ENCODE results near the gene MSN. TPM values are rescaled to one million over a fixed set of nuclear protein-coding genes. Genes with fewer than 3 reads are reported as not detected.

The MSN gene
- polyA plus RNA-seq, 1 donor from 2014 or later = 498 TPM

DNA sequence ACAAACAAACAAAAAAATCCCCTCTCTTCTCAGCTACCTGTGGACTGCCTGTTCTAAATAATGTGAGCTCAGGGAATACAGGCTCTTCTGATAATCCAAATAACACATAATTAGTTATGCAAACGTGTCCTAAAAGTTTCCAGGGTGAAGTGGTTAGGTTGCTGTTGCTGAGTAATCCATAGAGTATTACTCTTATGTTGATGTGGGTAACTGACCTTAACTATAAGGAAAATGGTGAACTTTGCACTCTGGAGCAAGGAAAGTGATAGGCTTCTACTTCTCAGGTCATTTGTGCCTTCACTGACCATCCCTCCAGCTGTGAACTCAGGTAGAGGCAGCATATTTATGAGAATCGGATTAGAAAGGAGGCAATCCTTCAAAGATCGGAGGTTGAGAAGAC lies 19.9 kb downstream of the MSN start:
- peaks cover 57 to 74% (median 73%) of the 10 kb centered on the region in 3 donors for H3K4me1 Mint-ChIP-seq
- H3K27me3 Mint-ChIP-seq = peaks cover 2% of the 10 kb centered on the region
- H3K27ac Mint-ChIP-seq = peak overlapping the region; percentile 7 to 93 (median 78)
- H3K36me3 Mint-ChIP-seq = peaks cover 12% of the 10 kb centered on the region
- H3K9me3 Mint-ChIP-seq = no peaks in the 10 kb centered on the region
- peak overlapping the region; percentile 42 to 86 (median 61) for H3K4me3 Mint-ChIP-seq

DNA sequence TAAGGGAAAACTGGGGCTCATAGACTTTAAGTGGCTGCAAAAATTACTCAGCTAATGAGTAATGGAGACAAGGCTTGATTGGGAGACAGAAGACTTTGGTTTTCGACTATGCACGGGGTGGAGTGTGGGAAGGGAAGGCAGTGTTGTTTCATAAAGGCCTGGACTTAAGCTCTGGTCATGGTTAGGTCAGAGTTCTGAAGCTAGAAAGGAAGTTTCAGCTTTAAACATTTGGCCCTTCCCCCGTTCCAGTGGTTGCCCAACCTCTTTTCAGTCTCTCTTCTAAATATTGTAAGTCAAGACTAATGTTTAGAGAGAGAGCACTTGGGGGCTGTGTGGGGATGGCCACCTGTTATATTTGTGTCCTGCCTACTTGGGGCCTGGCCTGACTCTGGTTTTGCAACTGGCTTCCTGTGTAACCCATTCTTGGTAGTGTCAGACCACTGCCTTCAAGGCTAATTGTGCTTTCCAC lies 21.0 kb downstream of the MSN start:
- Mint-ChIP-seq H3K9me3 (no peaks in the 10 kb centered on the region), H3K27me3 (peaks cover 2% of the 10 kb centered on the region), H3K36me3 (peaks cover 13% of the 10 kb centered on the region), H3K4me3 (peak overlapping the region; percentile 38 to 89 (median 79)), H3K27ac (peak overlapping the region; percentile 78 to 87 (median 81)), H3K4me1 (peaks cover 62 to 73% (median 67%) of the 10 kb centered on the region in 3 donors)

GRCh38 chrX:65689377-65689776 lies 21.9 kb downstream of the MSN start:
- Mint-ChIP-seq H3K9me3 (no peaks in the 10 kb centered on the region), H3K27ac (peak overlapping the region in 2 of 3 donors; percentile 25 to 81), H3K4me1 (peaks cover 63 to 73% (median 64%) of the 10 kb centered on the region in 3 donors), H3K4me3 (peak overlapping the region; percentile 48 to 89 (median 79)), H3K36me3 (peaks cover 13% of the 10 kb centered on the region), H3K27me3 (peaks cover 2% of the 10 kb centered on the region)

GRCh38 chrX:65690057-65690855 lies 22.8 kb downstream of the MSN start:
- Mint-ChIP-seq H3K36me3 (peaks cover 10% of the 10 kb centered on the region), H3K27me3 (peaks cover 3% of the 10 kb centered on the region), H3K4me3 (peak overlapping the region; percentile 58 to 89 (median 75)), H3K4me1 (peaks cover 66 to 76% (median 67%) of the 10 kb centered on the region in 3 donors), H3K27ac (peak overlapping the region; percentile 81 to 93 (median 88)), H3K9me3 (no peaks in the 10 kb centered on the region)

- peaks cover 60 to 79% (median 71%) of the 10 kb centered on the region in 3 donors for H3K4me1 Mint-ChIP-seq
- peaks cover 8% of the 10 kb centered on the region for H3K36me3 Mint-ChIP-seq
- H3K27ac Mint-ChIP-seq = peak overlapping the region; percentile 89 to 97 (median 96)
- peak overlapping the region; percentile 52 to 84 (median 70) for H3K4me3 Mint-ChIP-seq
- peaks cover 2% of the 10 kb centered on the region for H3K27me3 Mint-ChIP-seq
- H3K9me3 Mint-ChIP-seq = no peaks in the 10 kb centered on the region
These were observed 28.5 kb downstream of the MSN start for GRCh38 chrX:65695849-65696449.

DNA sequence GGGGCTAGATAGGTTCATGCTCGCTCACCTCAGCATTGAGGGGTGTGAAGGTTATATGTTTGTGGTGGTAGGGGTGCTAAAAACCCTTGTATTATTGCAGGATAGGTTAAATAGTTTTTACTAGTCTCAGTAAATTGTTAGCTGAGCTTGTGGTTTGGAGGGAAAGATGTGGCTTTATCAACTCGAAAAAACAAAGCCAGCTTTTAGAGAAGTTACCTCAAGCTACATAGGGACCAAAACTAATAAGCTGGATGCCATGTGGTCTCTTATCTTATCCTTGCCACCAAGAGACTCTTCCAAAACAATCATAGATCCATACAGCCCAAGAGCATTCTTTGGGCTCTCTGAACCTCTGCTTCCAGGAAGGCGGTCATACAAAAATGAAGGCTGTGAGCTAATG lies 29.2 kb downstream of the MSN start:
- peaks cover 11% of the 10 kb centered on the region for H3K36me3 Mint-ChIP-seq
- peaks cover 64 to 83% (median 77%) of the 10 kb centered on the region in 3 donors for H3K4me1 Mint-ChIP-seq
- peak overlapping the region; percentile 52 to 84 (median 70) for H3K4me3 Mint-ChIP-seq
- H3K27me3 Mint-ChIP-seq = peaks cover 2% of the 10 kb centered on the region
- no peaks in the 10 kb centered on the region for H3K9me3 Mint-ChIP-seq
- peak overlapping the region; percentile 89 to 97 (median 96) for H3K27ac Mint-ChIP-seq

GRCh38 chrX:65697211-65697641 lies 29.8 kb downstream of the MSN start:
- peaks cover 62 to 81% (median 75%) of the 10 kb centered on the region in 3 donors for H3K4me1 Mint-ChIP-seq
- H3K9me3 Mint-ChIP-seq = no peaks in the 10 kb centered on the region
- peaks cover 2% of the 10 kb centered on the region for H3K27me3 Mint-ChIP-seq
- peak overlapping the region; percentile 57 to 91 (median 84) for H3K4me3 Mint-ChIP-seq
- H3K36me3 Mint-ChIP-seq = peaks cover 7% of the 10 kb centered on the region
- H3K27ac Mint-ChIP-seq = peak overlapping the region; percentile 89 to 97 (median 96)

- H3K4me3 Mint-ChIP-seq = peak overlapping the region; percentile 70 to 91 (median 84)
- peaks cover 7% of the 10 kb centered on the region for H3K36me3 Mint-ChIP-seq
- peaks cover 2% of the 10 kb centered on the region for H3K27me3 Mint-ChIP-seq
- no peaks in the 10 kb centered on the region for H3K9me3 Mint-ChIP-seq
- H3K27ac Mint-ChIP-seq = peak overlapping the region; percentile 89 to 97 (median 96)
- peaks cover 63 to 84% (median 78%) of the 10 kb centered on the region in 3 donors for H3K4me1 Mint-ChIP-seq
These were observed 30.7 kb downstream of the MSN start for GRCh38 chrX:65697915-65698796.

- Mint-ChIP-seq H3K27me3 (no peaks in the 10 kb centered on the region), H3K36me3 (peaks cover 6% of the 10 kb centered on the region), H3K4me3 (peak overlapping the region in 2 of 4 donors; percentile 50 to 56), H3K9me3 (no peaks in the 10 kb centered on the region), H3K27ac (peak overlapping the region in 2 of 3 donors; percentile 12 to 58), H3K4me1 (peaks cover 61 to 83% (median 76%) of the 10 kb centered on the region in 3 donors)
These were observed 35.5 kb downstream of the MSN start for GRCh38 chrX:65702956-65703355.

DNA sequence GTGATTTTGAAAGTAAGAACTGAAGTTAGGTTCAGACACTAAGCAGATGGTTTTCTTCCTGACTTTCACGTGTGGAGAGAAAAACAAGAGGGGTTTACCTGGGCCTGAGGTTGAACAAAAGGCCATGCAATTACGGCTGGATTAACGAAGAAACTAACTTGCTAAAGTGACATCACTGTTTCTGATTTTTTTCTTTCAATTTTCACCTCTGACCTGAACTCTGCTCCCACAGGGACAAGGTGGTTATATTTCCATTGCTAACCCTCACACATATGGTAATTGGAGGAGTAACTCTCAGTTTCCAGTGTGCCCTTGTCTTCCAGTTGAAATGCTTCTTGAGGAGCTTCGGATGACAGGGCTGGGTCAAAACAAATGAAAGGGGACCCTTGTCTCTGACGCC lies 38.0 kb downstream of the MSN start:
- Mint-ChIP-seq H3K9me3 (no peaks in the 10 kb centered on the region), H3K4me3 (peak overlapping the region in 3 of 4 donors; percentile 31 to 67 (median 49)), H3K4me1 (peaks cover 54 to 69% (median 62%) of the 10 kb centered on the region in 3 donors), H3K27me3 (no peaks in the 10 kb centered on the region), H3K27ac (peak overlapping the region; percentile 64 to 92 (median 82)), H3K36me3 (peaks cover 10% of the 10 kb centered on the region)

GRCh38 chrX:65706041-65706828 lies 38.8 kb downstream of the MSN start:
- Mint-ChIP-seq H3K9me3 (no peaks in the 10 kb centered on the region), H3K36me3 (peaks cover 8% of the 10 kb centered on the region), H3K4me3 (peak overlapping the region; percentile 6 to 70 (median 40)), H3K27me3 (no peaks in the 10 kb centered on the region), H3K27ac (peak overlapping the region; percentile 64 to 92 (median 82)), H3K4me1 (peaks cover 48 to 63% (median 54%) of the 10 kb centered on the region in 3 donors)

DNA sequence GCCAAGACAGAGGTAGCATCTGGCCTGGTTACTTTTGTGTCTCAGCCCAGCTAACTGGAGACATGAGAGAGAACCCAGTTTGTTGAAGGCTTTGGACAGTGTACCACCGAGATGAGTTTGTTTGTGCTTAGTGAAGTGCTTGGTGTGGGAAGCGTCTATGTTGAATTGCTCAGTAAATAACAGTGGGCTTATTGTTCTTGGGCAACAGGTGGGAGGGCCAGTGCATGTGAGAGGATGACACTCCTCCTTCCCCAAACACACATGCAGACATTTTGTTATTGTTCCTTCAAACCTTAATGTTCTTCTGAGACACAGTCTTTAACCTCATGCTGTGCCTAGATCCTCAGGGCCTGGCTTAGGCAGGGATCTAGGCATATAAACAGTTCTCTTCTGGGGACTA lies 39.7 kb downstream of the MSN start:
- peaks cover 46 to 61% (median 54%) of the 10 kb centered on the region in 3 donors for H3K4me1 Mint-ChIP-seq
- H3K4me3 Mint-ChIP-seq = peak overlapping the region in 2 of 4 donors; percentile 4 to 22
- H3K36me3 Mint-ChIP-seq = peaks cover 8% of the 10 kb centered on the region
- peak overlapping the region; percentile 64 to 92 (median 82) for H3K27ac Mint-ChIP-seq
- H3K9me3 Mint-ChIP-seq = no peaks in the 10 kb centered on the region
- no peaks in the 10 kb centered on the region for H3K27me3 Mint-ChIP-seq

DNA sequence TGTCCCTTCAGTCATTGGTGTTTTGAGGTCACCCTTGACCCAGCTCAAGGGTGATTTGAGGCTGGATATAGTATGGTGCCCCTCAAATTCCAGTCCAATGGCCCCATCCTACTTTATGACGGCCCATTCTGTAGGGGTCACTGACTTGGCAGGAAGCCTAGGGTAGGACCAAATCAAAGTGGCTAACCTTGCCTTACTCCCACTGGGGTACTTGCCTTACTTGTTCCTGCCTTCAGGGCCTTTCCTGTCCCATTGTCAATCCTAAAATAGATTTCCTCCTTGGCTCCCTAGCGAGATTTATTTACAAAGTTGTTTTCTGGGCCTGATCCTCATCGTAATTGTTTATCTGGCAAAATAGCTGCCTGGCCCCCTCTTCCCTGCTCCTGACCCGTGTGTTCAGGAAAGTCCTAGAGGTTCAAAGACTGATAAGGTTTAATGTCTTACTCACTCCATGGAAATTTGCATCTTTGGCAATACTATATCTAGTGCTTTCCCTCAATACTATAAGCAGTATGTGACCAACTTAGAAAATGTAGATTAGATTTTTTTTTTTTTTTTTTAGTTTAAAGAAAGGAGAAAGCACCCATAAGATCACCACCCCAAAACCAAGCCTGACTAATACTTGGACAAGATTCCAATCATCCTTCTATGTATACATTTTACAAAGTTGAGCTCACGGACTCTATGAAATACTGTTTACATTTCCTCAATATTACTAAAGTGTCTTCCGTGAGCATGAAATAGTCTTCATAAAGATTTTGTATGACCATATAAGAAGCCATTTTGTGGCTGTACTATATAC lies 44.8 kb downstream of the MSN start:
- Mint-ChIP-seq H3K27ac (peak overlapping the region in 1 of 3 donors; percentile 60), H3K4me3 (peak overlapping the region in 1 of 4 donors; percentile 10), H3K27me3 (no peaks in the 10 kb centered on the region), H3K36me3 (peaks cover 6% of the 10 kb centered on the region), H3K4me1 (peaks cover 32 to 54% (median 46%) of the 10 kb centered on the region in 3 donors), H3K9me3 (no peaks in the 10 kb centered on the region)
